GM12878 (cell line): ENCODE data around the gene LTB. TPM values are rescaled to one million over a fixed set of nuclear protein-coding genes. Genes with fewer than 3 reads are reported as not detected.

Experiments used
- ATAC-seq: fragments of 200-7000 bp; cut with Tn5 transposase; 3 replicates; pipeline ENCODE4 v1.9.1; 2020; ENCODE audit warnings: mild to moderate bottlenecking, moderate library complexity
- BruUV-seq: library from RNA; stranded (reverse); fragments of 400-500 nt; replicated peaks from 2 replicates; lab custom pipeline; 2021; lab: Mats Ljungman, UMichigan
- CTCF ChIA-PET: fragments of 300-600 bp; sonication (Branson Sonifier 250); formaldehyde crosslinking; extraction: SDS; loops from one replicate; lab custom pipeline; 2021; ENCODE audit warnings: inconsistent platforms; lab: Yijun Ruan, JAX
- POLR2A ChIA-PET: fragments of 350-600 bp; formaldehyde crosslinking; extraction: SDS; loops from one replicate; lab custom pipeline; 2021; ENCODE audit warnings: inconsistent platforms; lab: Charles Lee
- RAD21 ChIA-PET: fragments of 300-600 bp; sonication (Branson Sonifier 250); formaldehyde crosslinking; loops from one replicate; lab custom pipeline; 2023; ENCODE audit warnings: antibody characterized with exemption; ENCODE audit not compliant: unreplicated experiment; lab: Charles Lee
- SMC1A ChIA-PET: fragments of 300-600 bp; sonication (Branson Sonifier 250); formaldehyde crosslinking; loops from one replicate; lab custom pipeline; 2023; ENCODE audit not compliant: unreplicated experiment, uncharacterized antibody; lab: Charles Lee
- DNase-seq: peaks from one replicate; pipeline ENCODE4 v3.0.0-alpha.2; 2011; ENCODE audit warnings: low read depth, low spot score
- FAIRE-seq: peaks from 3 replicates; lab custom pipeline; 2011; peaks lifted over from hg19 to GRCh38; lab: Jason Lieb, UNC
- H2AFZ ChIP-seq: 2 replicates; pipeline ENCODE4 v1.6.0; 2011; ENCODE audit warnings: low read depth, low read length, control low read depth; ENCODE audit not compliant: control insufficient read depth
- H3K27ac ChIP-seq: 2 replicates; pipeline ENCODE4 v1.5.1; 2011; ENCODE audit warnings: control low read depth; ENCODE audit not compliant: control insufficient read depth, insufficient read depth
- H3K27me3 ChIP-seq, 2 experiments: replicated peaks in 1 of 2; 2 replicates each; pipeline versions ENCODE4 v1.6.0 to v1.6.1; 2011; ENCODE audit warnings: low read length in 1 of 2; ENCODE audit not compliant: control insufficient read depth in 2 of 2, insufficient read depth in 2 of 2
- H3K36me3 ChIP-seq, 2 experiments: 2 replicates each; pipeline ENCODE4 v1.5.1; 2011; ENCODE audit warnings: low read length in 1 of 2; ENCODE audit not compliant: control insufficient read depth in 2 of 2, insufficient read depth in 2 of 2
- H3K4me1 ChIP-seq: 2 replicates; pipeline ENCODE4 v1.6.1; 2011; ENCODE audit warnings: mild to moderate bottlenecking, low read length, moderate library complexity, mixed read lengths; ENCODE audit not compliant: control insufficient read depth, insufficient read depth
- H3K4me2 ChIP-seq: 2 replicates; pipeline ENCODE4 v1.6.0; 2011; ENCODE audit warnings: control low read depth; ENCODE audit not compliant: control insufficient read depth, insufficient read depth
- H3K4me3 ChIP-seq: fragments of 200-600 bp; sonication (generic); 2 replicates; pipeline ENCODE4 v1.5.1; 2016
- H3K79me2 ChIP-seq: 2 replicates; pipeline ENCODE4 v1.6.0; 2011; ENCODE audit warnings: low read length; ENCODE audit not compliant: control insufficient read depth, insufficient read depth
- H3K9ac ChIP-seq: 2 replicates; pipeline ENCODE4 v1.8.0; 2011; ENCODE audit warnings: low read length, control low read depth, mixed read lengths; ENCODE audit not compliant: control insufficient read depth, insufficient read depth
- H3K9me3 ChIP-seq: replicated peaks from 3 replicates; pipeline ENCODE4 v1.5.1; 2011; ENCODE audit warnings: mild to moderate bottlenecking, low read length; ENCODE audit not compliant: control insufficient read depth, insufficient read depth
- H4K20me1 ChIP-seq: 2 replicates; pipeline ENCODE4 v1.6.0; 2011; ENCODE audit not compliant: control insufficient read depth, insufficient read depth
- BCL3 ChIP-seq: IDR thresholded peaks from 2 replicates; pipeline ENCODE4 v1.6.1; 2011; ENCODE audit warnings: borderline replicate concordance, low read depth, mild to moderate bottlenecking, moderate library complexity, low read length; ENCODE audit not compliant: insufficient read depth, poor library complexity, severe bottlenecking
- CBFB ChIP-seq: IDR thresholded peaks from 2 replicates; pipeline ENCODE4 v1.6.1; 2016; ENCODE audit warnings: antibody characterized with exemption, low read depth
- IKZF2 ChIP-seq, 2 experiments: fragments of 450-650 bp; IDR thresholded peaks; 2 replicates each; pipeline ENCODE4 v1.6.1; 2017; ENCODE audit warnings: mild to moderate bottlenecking in 2 of 2, moderate library complexity in 2 of 2
- KAT2A ChIP-seq: conservative IDR thresholded peaks from 2 replicates; pipeline ENCODE4 v1.6.1; 2011; ENCODE audit warnings: low read depth, low read length; ENCODE audit not compliant: control insufficient read depth
- MEF2A ChIP-seq: IDR thresholded peaks from 2 replicates; pipeline ENCODE4 v1.6.1; 2011; ENCODE audit warnings: low read depth, mild to moderate bottlenecking, low read length, moderate library complexity; ENCODE audit not compliant: insufficient read depth
- NR2C2 ChIP-seq: IDR thresholded peaks from 2 replicates; pipeline ENCODE4 v1.6.1; 2011; ENCODE audit warnings: borderline replicate concordance, low read depth; ENCODE audit not compliant: control insufficient read depth, insufficient read length
- PAX8 ChIP-seq: fragments of 450-650 bp; IDR thresholded peaks from 2 replicates; pipeline ENCODE4 v1.6.1; 2017; ENCODE audit warnings: mild to moderate bottlenecking, moderate library complexity
- SRF ChIP-seq, 2 experiments: IDR thresholded peaks; 2 replicates each; pipeline ENCODE4 v1.6.1; 2011; ENCODE audit warnings: low read depth in 2 of 2, low read length in 2 of 2, mild to moderate bottlenecking in 1 of 2, moderate library complexity in 1 of 2
- STAT1 ChIP-seq: fragments of 450-650 bp; conservative IDR thresholded peaks from 2 replicates; pipeline ENCODE4 v1.6.1; 2014; ENCODE audit warnings: antibody characterized with exemption, mild to moderate bottlenecking
- STAT3 ChIP-seq: IDR thresholded peaks from 2 replicates; pipeline ENCODE4 v1.6.1; 2011; ENCODE audit warnings: low read depth, low read length, improper control_type of control experiment
- YBX1 ChIP-seq: fragments of 450-650 bp; IDR thresholded peaks from 2 replicates; pipeline ENCODE4 v1.6.1; 2016; ENCODE audit warnings: antibody characterized with exemption
- ZBED1 ChIP-seq: IDR thresholded peaks from 2 replicates; pipeline ENCODE4 v1.6.1; 2016; ENCODE audit warnings: borderline replicate concordance
- ZNF384 ChIP-seq: IDR thresholded peaks from 2 replicates; pipeline ENCODE4 v1.6.1; 2012; ENCODE audit warnings: low read depth, mild to moderate bottlenecking, low read length, improper control_type of control experiment, borderline replicate concordance
- WGBS: methylation state at CpG from one replicate; pipeline ENCODE4 v1.1.6; 2016; ENCODE audit warnings: low lambda C conversion rate; ENCODE audit not compliant: insufficient replicate concordance, insufficient coverage; ENCODE audit errors: missing lambda C conversion rate; 5-methylcytosine and 5-hydroxymethylcytosine counted together
- in situ Hi-C: fragments of 300-500 bp; cut with MboI; formaldehyde crosslinking; loops from 9 replicates; pipeline ENCODE4 v1.14.3; 2018; ENCODE audit warnings: mixed read lengths
- intact Hi-C: fragments of 100-400 bp; cut with micrococcal nuclease; formaldehyde crosslinking; loops from one replicate; pipeline ENCODE4 v1.14.2; 2022; ENCODE audit not compliant: unreplicated experiment
- polyA plus RNA-seq, 11 experiments: library from polyadenylated mRNA; depleted of rRNA in 4 of 11; unstranded in 6 of 11; stranded (reverse) in 5 of 11; fragments of >200 nt; fragmentation: Nextera tagmentation in 4 of 11; fragmentation: Illumina TruSeq in 1 of 11; extraction: Ambion mirVana in 4 of 11; extraction: Trizol in 1 of 11; gene quantifications; 1 replicate in 1 of 11; 2 replicates in 10 of 11; pipeline versions ENCODE4 v1.2.1 to v1.2.3, GENCODE V29; 2011 to 2016; ENCODE audit warnings: inconsistent platforms in 2 of 11, missing spikeins in 2 of 11, low read depth in 1 of 11
- total RNA-seq, 4 experiments: library from RNA; depleted of rRNA in 3 of 4; stranded (reverse); fragments of >200 nt in 3 of 4; fragmentation: Illumina TruSeq in 1 of 4; extraction: Trizol in 1 of 4; gene quantifications; 2 replicates each; pipeline versions ENCODE4 v1.2.1 to v1.2.3, GENCODE V29; 2013 to 2021
- TF ChIP-seq, protein P1 (sequence below), 3 experiments: IDR thresholded peaks in 2 of 3; conservative IDR thresholded peaks in 1 of 3; 2 replicates each; pipeline ENCODE4 v1.5.1; 2011; ENCODE audit warnings: low read depth in 3 of 3, low read length in 3 of 3, mild to moderate bottlenecking in 3 of 3, control low read depth in 2 of 3, moderate library complexity in 2 of 3, inconsistent platforms in 1 of 3, mixed read lengths in 1 of 3; ENCODE audit not compliant: control insufficient read depth in 2 of 3, insufficient read depth in 1 of 3; ENCODE audit errors: extremely low read depth in 1 of 3

Gene LTB
- total and polyA plus RNA-seq, 10 of the 15 experiments (the other 5 are each of a cell fraction or from before 2014, with no cell fraction given): 0.71 to 74.3 (median 20.0) TPM

DNA sequence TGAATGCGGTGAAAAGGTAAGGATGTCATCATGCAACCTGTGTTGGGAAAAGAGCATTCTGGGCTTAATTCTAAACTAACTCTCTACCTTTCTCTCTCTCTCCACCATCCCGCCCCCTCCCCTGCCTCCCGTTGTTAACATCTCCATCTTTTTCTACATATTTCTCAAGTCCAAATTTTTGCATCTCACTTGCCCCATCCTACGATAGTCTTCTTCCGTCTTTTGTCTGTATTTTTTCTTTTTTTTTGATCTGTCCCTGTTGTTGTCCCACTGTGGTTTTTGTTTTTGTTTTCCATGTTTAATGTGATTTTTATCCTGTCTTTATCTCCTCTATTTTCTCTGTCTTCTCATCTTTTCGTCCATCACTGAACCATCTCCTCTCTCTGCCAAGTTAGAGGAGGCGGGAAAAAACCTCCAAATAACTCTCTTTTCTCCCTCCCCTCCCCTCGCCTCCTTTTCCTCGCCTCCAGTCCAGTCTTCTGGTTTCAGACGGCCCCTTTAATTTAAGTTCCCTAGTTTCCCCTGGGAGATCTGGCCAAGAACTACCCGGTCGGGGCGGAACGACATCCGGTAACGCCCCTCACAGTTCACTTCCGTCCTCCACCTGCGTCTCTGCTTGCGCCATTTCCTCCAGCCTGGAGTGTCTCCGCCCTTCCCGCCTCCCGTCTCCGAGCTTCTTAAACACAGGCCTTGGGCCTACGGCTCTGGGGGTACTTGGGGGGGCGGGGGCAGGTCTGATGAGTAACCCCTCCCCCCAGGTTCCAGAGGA, 35.1 kb downstream of the LTB start, which contains the start of gene NFKBIL1 (continued):
- no peak; the same call in 1 of the 2 replicates for TF ChIP-seq CBFB
- TF ChIP-seq, protein P1, sequence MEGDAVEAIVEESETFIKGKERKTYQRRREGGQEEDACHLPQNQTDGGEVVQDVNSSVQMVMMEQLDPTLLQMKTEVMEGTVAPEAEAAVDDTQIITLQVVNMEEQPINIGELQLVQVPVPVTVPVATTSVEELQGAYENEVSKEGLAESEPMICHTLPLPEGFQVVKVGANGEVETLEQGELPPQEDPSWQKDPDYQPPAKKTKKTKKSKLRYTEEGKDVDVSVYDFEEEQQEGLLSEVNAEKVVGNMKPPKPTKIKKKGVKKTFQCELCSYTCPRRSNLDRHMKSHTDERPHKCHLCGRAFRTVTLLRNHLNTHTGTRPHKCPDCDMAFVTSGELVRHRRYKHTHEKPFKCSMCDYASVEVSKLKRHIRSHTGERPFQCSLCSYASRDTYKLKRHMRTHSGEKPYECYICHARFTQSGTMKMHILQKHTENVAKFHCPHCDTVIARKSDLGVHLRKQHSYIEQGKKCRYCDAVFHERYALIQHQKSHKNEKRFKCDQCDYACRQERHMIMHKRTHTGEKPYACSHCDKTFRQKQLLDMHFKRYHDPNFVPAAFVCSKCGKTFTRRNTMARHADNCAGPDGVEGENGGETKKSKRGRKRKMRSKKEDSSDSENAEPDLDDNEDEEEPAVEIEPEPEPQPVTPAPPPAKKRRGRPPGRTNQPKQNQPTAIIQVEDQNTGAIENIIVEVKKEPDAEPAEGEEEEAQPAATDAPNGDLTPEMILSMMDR (IDR thresholded peaks at IDR 0.05 in 2 of 3, conservative IDR thresholded peaks at IDR 0.05 in 1 of 3; ENCODE audit: control insufficient read depth in 2 of 3, extremely low read depth in 1 of 3, insufficient read depth in 1 of 3, low read depth in 3 of 3, low read length in 3 of 3): no peak
- TF ChIP-seq YBX1: peak; percentile 69; the same call in 1 of the 2 replicates
- TF ChIP-seq ZNF384: no peak
- no peak for TF ChIP-seq PAX8
- TF ChIP-seq MEF2A: no peak
- no peak for TF ChIP-seq NR2C2
- TF ChIP-seq, all 136 proteins: peak for 54

- intact Hi-C loops: loop anchor here (1.0 to 10.0 kb wide), 4 partner anchors 52 to 358 kb away; partner anchors contain the start of genes BAG6 and ZBTB12
- FAIRE-seq (peak; percentile 41), ATAC-seq (peak; percentile 73), DNase-seq (peak; percentile 71)
- H3K79me2 ChIP-seq: peaks cover 29% of the 10 kb centered on the region
- peak within 1 kb of the TSS; percentile 64 for H3K27ac ChIP-seq
- no peaks in the 10 kb centered on the region for H4K20me1 ChIP-seq
- peak within 1 kb of the TSS; percentile 72 for H3K4me3 ChIP-seq
- H3K4me1 ChIP-seq: peaks cover 23% of the 10 kb centered on the region; the same call in 1 of the 2 replicates
- in situ Hi-C loops: loop anchor here (5.0 to 10.0 kb wide), 2 partner anchors 51 to 288 kb away; no protein-coding TSS in a partner anchor
- peak within 1 kb of the TSS; percentile 58 for H3K9ac ChIP-seq
- no TSS peak for BruUV-seq
- ChIA-PET CTCF (interaction anchor here (0.7 to 34.8 kb wide), 11 partner anchors 41 to 406 kb away, joined by 3 to 2098 read pairs (median 3); partner anchors contain the start of genes HSPA1B, LST1, LTB and NCR3), POLR2A (interaction anchor here (0.6 to 8.5 kb wide), 7 partner anchors 15 to 116 kb away, joined by 3 to 164 read pairs (median 3); partner anchors contain the start of genes LST1, LTA, LTB and TNF), SMC1A (interaction anchor here (0.7 to 34.7 kb wide), 6 partner anchors 13 to 284 kb away, joined by 3 to 1989 read pairs (median 5); partner anchors contain the start of genes AIF1, LST1, LTA and LTB), RAD21 (interaction anchor here (0.9 to 16.9 kb wide), 7 partner anchors 13 to 146 kb away, joined by 3 to 668 read pairs (median 32); partner anchors contain the start of genes LST1, LTB, LY6G5C and NCR3)
- peak within 1 kb of the TSS; percentile 80 for H3K4me2 ChIP-seq
- H3K36me3 ChIP-seq: no peaks in the 10 kb centered on the region; a peak in 1 of 4 replicates
- no peaks in the 10 kb centered on the region for H3K27me3 ChIP-seq
- WGBS: 14% methylated on average over 11 of the region's 11 CpGs
- peak within 1 kb of the TSS; percentile 45 for H2AFZ ChIP-seq
- H3K9me3 ChIP-seq: no peaks in the 10 kb centered on the region
- TF ChIP-seq STAT1 (peak; percentile 66; the same call in 1 of the 2 replicates), SRF (IDR thresholded peaks at IDR 0.05; ENCODE audit: low read depth in 2 of 2, low read length in 2 of 2) (0 out of 4 replicates have a peak, but pooled peaks of 1 of the 2 experiments have one; percentile 62), KAT2A (no peak), IKZF2 (IDR thresholded peaks at IDR 0.05) (peak; percentile 90 to 92), STAT3 (no peak), BCL3 (no peak), ZBED1 (no peak)
Observed at GRCh38 chr6:31546339-31546957, 35.8 kb downstream of the LTB start, which contains the start of gene ATP6V1G2. ATP6V1G2 (minus strand) TSS chr6:31546608; CDS start chr6:31546559, 49 bp downstream.
